ENCODE results near the gene BMPR1B. TPM values are rescaled to one million over a fixed set of nuclear protein-coding genes. Genes with fewer than 3 reads are reported as not detected.
A peak's percentile ranks its signal among the peaks of the same experiment; 100 is the strongest.

BMPR1B gene
- total RNA-seq, 1 experiment from 2014 or later, result 7.1 TPM

GRCh38 chr4:95204873-95205272 is 447.1 kb downstream of the BMPR1B start:
- ChIA-PET CTCF (interaction anchor here (1.1 kb wide), 1 partner anchor 38 kb away, joined by 3 read pairs; no protein-coding TSS in a partner anchor), POLR2A (ENCODE audit: unreplicated experiment) (no interaction called here)
- Histone ChIP-seq H3F3A (ENCODE audit: low read length, unreplicated experiment) (no peaks in the 10 kb centered on the region), H3K36me3 (ENCODE audit: low read depth, low read length) (no peaks in the 10 kb centered on the region), H3K9me2 (replicated peaks; ENCODE audit: low read length) (no peaks in the 10 kb centered on the region), H3K27ac (ENCODE audit: low read length) (no peak overlapping the region), H3K9me3 (ENCODE audit: low read length) (no peaks in the 10 kb centered on the region), H3K4me1 (ENCODE audit: insufficient read depth, low read length) (no peaks in the 10 kb centered on the region), H3K4me3 (ENCODE audit: low read length) (no peak overlapping the region), H2AFZ (ENCODE audit: low read length) (no peak overlapping the region), H3K79me2 (ENCODE audit: low read length) (no peaks in the 10 kb centered on the region), H3K9ac (ENCODE audit: low read length) (no peak overlapping the region), H3K4me2 (ENCODE audit: low read length) (no peak overlapping the region), H3K27me3 (ENCODE audit: low read length) (no peaks in the 10 kb centered on the region), H4K20me1 (ENCODE audit: low read length) (no peaks in the 10 kb centered on the region)
- BruUV-seq (replicated peaks), result no TSS peak
- peak; percentile 34 for DNase-seq
- ATAC-seq, result peak; percentile 42; the same call in 1 of the 2 replicates
- TF ChIP-seq CTCF (conservative IDR thresholded peaks at IDR 0.05; ENCODE audit: low read depth, low read length) (peak; percentile 55), EZH2 (IDR thresholded peaks at IDR 0.05; ENCODE audit: low read length, unreplicated experiment) (no peak)
- intact Hi-C loops (cut with micrococcal nuclease), result no loop called here

All from PC-3 (cell line).